HL-60 (cell line): Measurements from ENCODE around the gene IRAK2.

Source experiments
- DNase-seq, 2 experiments: peaks; one replicate each; pipeline ENCODE4 v3.0.0-alpha.2; 2010 to 2020; ENCODE audit warnings: low read depth in 1 of 2, low spot score in 1 of 2
- H3K27ac ChIP-seq: fragments of 250-450 bp; sonication (Bioruptor Pico); replicated peaks from 2 replicates; pipeline ENCODE4 v1.5.1; 2020; ENCODE audit warnings: mild to moderate bottlenecking, moderate library complexity
- H3K27me3 ChIP-seq: fragments of 250-450 bp; sonication (Bioruptor Pico); 2 replicates; pipeline ENCODE4 v1.5.1; 2021; ENCODE audit warnings: mild to moderate bottlenecking, moderate library complexity; ENCODE audit not compliant: insufficient read depth, poor library complexity, severe bottlenecking
- H3K4me3 ChIP-seq: replicated peaks from 2 replicates; pipeline ENCODE4 v1.5.1; 2011; ENCODE audit warnings: mild to moderate bottlenecking, control low read depth, low read length; ENCODE audit not compliant: insufficient read depth
- GABPA ChIP-seq: IDR thresholded peaks from 2 replicates; pipeline ENCODE4 v1.6.1; 2012; ENCODE audit warnings: low read depth
- POLR2AphosphoS5 ChIP-seq: IDR thresholded peaks from 2 replicates; pipeline ENCODE4 v1.6.1; 2012; ENCODE audit warnings: low read depth
- SPI1 ChIP-seq: IDR thresholded peaks from 2 replicates; pipeline ENCODE4 v1.6.1; 2012; ENCODE audit warnings: low read depth, mild to moderate bottlenecking, borderline replicate concordance
- TF ChIP-seq, protein P1 (sequence below): IDR thresholded peaks from one replicate; pipeline ENCODE4 v1.5.1; 2011; ENCODE audit warnings: low read length, control low read depth, inconsistent platforms; ENCODE audit not compliant: insufficient read depth
- TF ChIP-seq, protein P2 (sequence below): IDR thresholded peaks from 2 replicates; pipeline ENCODE4 v1.6.1; 2012; ENCODE audit warnings: low read depth; ENCODE audit not compliant: insufficient replicate concordance

Gene IRAK2

DNA sequence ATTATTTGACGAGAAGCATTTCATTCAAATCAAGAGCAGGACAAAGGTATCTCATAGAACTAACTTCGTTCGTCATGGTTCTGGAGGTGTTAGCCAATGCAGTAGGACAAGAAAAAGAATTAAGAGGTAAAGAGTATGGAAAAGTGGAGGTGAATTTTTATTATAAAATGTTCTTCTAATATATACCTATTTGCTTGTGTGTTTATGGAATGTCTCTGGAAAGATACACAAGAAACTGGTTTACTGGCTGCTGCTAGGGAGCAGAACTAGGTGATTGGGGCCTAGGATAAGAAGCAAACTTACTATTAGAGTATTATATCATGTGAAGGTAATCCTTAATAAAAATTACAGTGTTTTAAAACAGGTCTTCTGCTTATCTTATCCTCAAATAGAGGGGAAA is 52.6 kb downstream of the IRAK2 start:
- DNase-seq, result no peak
- no peak for TF ChIP-seq SPI1
- no peak for TF ChIP-seq POLR2AphosphoS5
- TF ChIP-seq, protein P1, sequence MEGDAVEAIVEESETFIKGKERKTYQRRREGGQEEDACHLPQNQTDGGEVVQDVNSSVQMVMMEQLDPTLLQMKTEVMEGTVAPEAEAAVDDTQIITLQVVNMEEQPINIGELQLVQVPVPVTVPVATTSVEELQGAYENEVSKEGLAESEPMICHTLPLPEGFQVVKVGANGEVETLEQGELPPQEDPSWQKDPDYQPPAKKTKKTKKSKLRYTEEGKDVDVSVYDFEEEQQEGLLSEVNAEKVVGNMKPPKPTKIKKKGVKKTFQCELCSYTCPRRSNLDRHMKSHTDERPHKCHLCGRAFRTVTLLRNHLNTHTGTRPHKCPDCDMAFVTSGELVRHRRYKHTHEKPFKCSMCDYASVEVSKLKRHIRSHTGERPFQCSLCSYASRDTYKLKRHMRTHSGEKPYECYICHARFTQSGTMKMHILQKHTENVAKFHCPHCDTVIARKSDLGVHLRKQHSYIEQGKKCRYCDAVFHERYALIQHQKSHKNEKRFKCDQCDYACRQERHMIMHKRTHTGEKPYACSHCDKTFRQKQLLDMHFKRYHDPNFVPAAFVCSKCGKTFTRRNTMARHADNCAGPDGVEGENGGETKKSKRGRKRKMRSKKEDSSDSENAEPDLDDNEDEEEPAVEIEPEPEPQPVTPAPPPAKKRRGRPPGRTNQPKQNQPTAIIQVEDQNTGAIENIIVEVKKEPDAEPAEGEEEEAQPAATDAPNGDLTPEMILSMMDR, result no peak
- TF ChIP-seq, protein P2, sequence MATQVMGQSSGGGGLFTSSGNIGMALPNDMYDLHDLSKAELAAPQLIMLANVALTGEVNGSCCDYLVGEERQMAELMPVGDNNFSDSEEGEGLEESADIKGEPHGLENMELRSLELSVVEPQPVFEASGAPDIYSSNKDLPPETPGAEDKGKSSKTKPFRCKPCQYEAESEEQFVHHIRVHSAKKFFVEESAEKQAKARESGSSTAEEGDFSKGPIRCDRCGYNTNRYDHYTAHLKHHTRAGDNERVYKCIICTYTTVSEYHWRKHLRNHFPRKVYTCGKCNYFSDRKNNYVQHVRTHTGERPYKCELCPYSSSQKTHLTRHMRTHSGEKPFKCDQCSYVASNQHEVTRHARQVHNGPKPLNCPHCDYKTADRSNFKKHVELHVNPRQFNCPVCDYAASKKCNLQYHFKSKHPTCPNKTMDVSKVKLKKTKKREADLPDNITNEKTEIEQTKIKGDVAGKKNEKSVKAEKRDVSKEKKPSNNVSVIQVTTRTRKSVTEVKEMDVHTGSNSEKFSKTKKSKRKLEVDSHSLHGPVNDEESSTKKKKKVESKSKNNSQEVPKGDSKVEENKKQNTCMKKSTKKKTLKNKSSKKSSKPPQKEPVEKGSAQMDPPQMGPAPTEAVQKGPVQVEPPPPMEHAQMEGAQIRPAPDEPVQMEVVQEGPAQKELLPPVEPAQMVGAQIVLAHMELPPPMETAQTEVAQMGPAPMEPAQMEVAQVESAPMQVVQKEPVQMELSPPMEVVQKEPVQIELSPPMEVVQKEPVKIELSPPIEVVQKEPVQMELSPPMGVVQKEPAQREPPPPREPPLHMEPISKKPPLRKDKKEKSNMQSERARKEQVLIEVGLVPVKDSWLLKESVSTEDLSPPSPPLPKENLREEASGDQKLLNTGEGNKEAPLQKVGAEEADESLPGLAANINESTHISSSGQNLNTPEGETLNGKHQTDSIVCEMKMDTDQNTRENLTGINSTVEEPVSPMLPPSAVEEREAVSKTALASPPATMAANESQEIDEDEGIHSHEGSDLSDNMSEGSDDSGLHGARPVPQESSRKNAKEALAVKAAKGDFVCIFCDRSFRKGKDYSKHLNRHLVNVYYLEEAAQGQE, result no peak
- TF ChIP-seq GABPA, result no peak
- no peak overlapping the region for H3K27ac ChIP-seq
- H3K27me3 ChIP-seq, result no peaks in the 10 kb centered on the region
- H3K4me3 ChIP-seq, result no peak overlapping the region

DNA sequence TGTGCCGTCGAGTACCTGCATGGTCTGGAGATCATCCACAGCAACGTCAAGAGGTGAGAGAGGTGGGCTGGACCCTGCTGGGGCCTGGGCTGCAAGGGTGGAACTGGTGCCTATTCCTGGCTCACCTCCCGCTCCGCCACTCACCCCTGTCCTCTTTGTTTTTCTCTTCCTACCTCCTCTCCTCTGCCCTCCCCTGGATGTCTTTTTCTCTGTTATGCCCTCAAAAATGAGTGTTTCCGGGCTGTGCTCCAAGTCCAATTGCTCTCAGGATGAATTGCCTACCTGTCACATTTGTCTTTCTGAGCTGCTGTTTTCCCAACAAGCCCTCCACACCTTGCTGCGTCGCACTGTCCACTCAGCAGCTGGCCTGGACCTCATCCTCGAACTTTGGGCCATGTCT is 55.0 kb downstream of the IRAK2 start:
- H3K27me3 ChIP-seq, result no peaks in the 10 kb centered on the region
- H3K4me3 ChIP-seq, result no peak overlapping the region
- DNase-seq, result no peak
- H3K27ac ChIP-seq, result no peak overlapping the region
- TF ChIP-seq, protein P1, result no peak
- TF ChIP-seq, protein P2, result no peak
- TF ChIP-seq SPI1, result no peak
- TF ChIP-seq GABPA, result no peak
- no peak for TF ChIP-seq POLR2AphosphoS5

DNA sequence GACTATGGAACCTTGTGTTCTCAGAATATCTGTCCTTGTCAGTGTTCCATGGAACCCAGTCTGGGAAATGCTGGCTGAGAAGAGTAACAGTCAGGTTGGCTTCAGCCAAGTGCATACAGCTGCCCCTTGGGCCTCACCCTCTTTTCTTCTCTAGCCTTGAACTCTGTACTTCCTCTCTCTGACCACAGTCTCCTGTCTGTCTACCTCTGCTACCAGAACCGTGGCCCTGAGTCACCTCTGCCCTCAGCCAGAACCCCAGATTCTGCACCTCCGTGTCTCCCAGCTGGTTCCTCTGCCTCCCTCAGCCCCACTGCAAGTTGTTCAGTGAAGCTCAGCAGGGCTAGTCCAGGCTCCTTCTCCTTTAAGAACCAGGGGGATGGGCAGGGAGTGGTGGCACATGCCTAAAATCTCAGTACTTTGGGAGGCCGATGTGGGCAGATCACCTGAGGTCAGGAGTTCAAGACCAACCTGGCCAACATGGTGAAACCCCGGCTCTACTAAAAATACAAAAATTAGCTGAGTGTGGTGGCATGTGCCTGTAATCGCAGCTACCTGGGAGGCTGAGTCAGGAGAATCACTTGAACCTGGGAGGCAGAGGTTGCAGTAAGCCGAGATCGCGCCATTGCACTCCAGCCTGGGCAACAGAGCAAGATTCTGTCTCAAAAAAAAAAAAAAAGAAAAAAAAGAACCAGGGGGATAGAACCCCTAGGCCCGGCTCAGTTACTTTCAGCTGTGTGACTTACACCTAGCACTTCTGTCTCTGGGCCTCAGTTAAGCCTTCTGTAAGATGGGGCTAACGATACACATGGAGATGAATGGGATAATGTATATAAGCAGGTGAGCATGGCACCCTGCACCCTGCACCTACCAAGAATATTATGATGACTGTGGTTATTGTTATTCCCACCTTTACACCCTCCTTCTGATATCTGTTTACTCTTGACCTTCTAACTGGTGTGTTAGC is 59.2 kb downstream of the IRAK2 start:
- Histone ChIP-seq H3K27ac (peak overlapping the region; percentile 24; the same call in 1 of the 2 replicates), H3K27me3 (no peaks in the 10 kb centered on the region), H3K4me3 (no peak overlapping the region)
- peak; percentile 43; the same call in 1 of the 2 replicates for TF ChIP-seq POLR2AphosphoS5
- TF ChIP-seq, protein P1, result no peak
- peak; percentile 61; the same call in 1 of the 2 replicates for TF ChIP-seq SPI1
- peak; percentile 63 to 69 for DNase-seq
